HepG2 (cell line): ENCODE measurements around the gene SCAF11. TPM values are rescaled to one million over a fixed set of nuclear protein-coding genes. Genes with fewer than 3 reads are reported as not detected.

Source experiments
- AGO1 ChIP-seq: fragments of 200-400 bp; formaldehyde crosslinking; IDR thresholded peaks from 2 replicates; pipeline ENCODE4 v1.6.1; 2017; ENCODE audit warnings: mild to moderate bottlenecking, low read depth, low read length, moderate library complexity; ENCODE audit not compliant: poor library complexity, severe bottlenecking
- ARNT2 ChIP-seq: sonication (generic); formaldehyde crosslinking; IDR thresholded peaks from 2 replicates; pipeline ENCODE4 v1.8.0; 2022; ENCODE audit warnings: mild to moderate bottlenecking, low read depth, missing genetic modification reagents, moderate library complexity
- ETV6 ChIP-seq: sonication (generic); formaldehyde crosslinking; conservative IDR thresholded peaks from 2 replicates; pipeline ENCODE4 v1.4.0; 2020; ENCODE audit warnings: missing genetic modification reagents
- FOXJ3 ChIP-seq: sonication (generic); formaldehyde crosslinking; IDR thresholded peaks from 2 replicates; pipeline ENCODE4 v1.4.0; 2020; ENCODE audit warnings: missing genetic modification reagents, mild to moderate bottlenecking, borderline replicate concordance
- FOXK1 ChIP-seq: sonication (generic); formaldehyde crosslinking; IDR thresholded peaks from 2 replicates; pipeline ENCODE4 v1.4.0; 2020; ENCODE audit warnings: low read depth, missing genetic modification reagents, borderline replicate concordance
- HNF4A ChIP-seq: sonication (generic); formaldehyde crosslinking; IDR thresholded peaks from 2 replicates; pipeline ENCODE4 v1.4.0; 2020; ENCODE audit warnings: missing genetic modification reagents
- KMT2B ChIP-seq: IDR thresholded peaks from 2 replicates; pipeline ENCODE4 v1.6.1; 2016; ENCODE audit warnings: missing genetic modification reagents, missing compliant biosample characterization
- PHF8 ChIP-seq: sonication (generic); formaldehyde crosslinking; IDR thresholded peaks from 2 replicates; pipeline ENCODE4 v1.5.0; 2020; ENCODE audit warnings: missing genetic modification reagents
- POLR2A ChIP-seq, 2 experiments: IDR thresholded peaks; 2 replicates each; pipeline ENCODE4 v1.6.1; 2011; ENCODE audit warnings: low read depth in 2 of 2, low read length in 2 of 2, mild to moderate bottlenecking in 1 of 2, moderate library complexity in 1 of 2; ENCODE audit not compliant: insufficient read depth in 1 of 2
- RAD21 ChIP-seq: fragments of 450-650 bp; formaldehyde crosslinking; IDR thresholded peaks from 2 replicates; pipeline ENCODE4 v1.5.0; 2020; ENCODE audit warnings: mild to moderate bottlenecking
- SETDB1 ChIP-seq: sonication (generic); formaldehyde crosslinking; IDR thresholded peaks from 2 replicates; pipeline ENCODE4 v1.5.1; 2020; ENCODE audit warnings: missing genetic modification reagents, mild to moderate bottlenecking, borderline replicate concordance
- SNAPC5 ChIP-seq: sonication (generic); formaldehyde crosslinking; IDR thresholded peaks from 2 replicates; pipeline ENCODE4 v1.8.1; 2023; ENCODE audit warnings: mild to moderate bottlenecking, missing genetic modification reagents, borderline replicate concordance
- TAF1 ChIP-seq: sonication (generic); formaldehyde crosslinking; IDR thresholded peaks from 2 replicates; pipeline ENCODE4 v1.4.0; 2020; ENCODE audit warnings: missing genetic modification reagents
- TEF ChIP-seq: sonication (generic); formaldehyde crosslinking; IDR thresholded peaks from 2 replicates; pipeline ENCODE4 v1.5.0; 2020; ENCODE audit warnings: missing genetic modification reagents
- TFDP1 ChIP-seq: IDR thresholded peaks from 2 replicates; pipeline ENCODE4 v1.6.1; 2016; ENCODE audit warnings: missing compliant biosample characterization, missing genetic modification reagents, borderline replicate concordance
- THAP7 ChIP-seq: sonication (generic); formaldehyde crosslinking; IDR thresholded peaks from 2 replicates; pipeline ENCODE4 v1.8.1; 2023; ENCODE audit warnings: mild to moderate bottlenecking, missing genetic modification reagents
- ZFP37 ChIP-seq: sonication (generic); formaldehyde crosslinking; IDR thresholded peaks from 2 replicates; pipeline ENCODE4 v1.4.0; 2020; ENCODE audit warnings: missing genetic modification reagents, borderline replicate concordance
- ZMYM3 ChIP-seq: sonication (generic); formaldehyde crosslinking; IDR thresholded peaks from 2 replicates; pipeline ENCODE4 v1.5.1; 2020; ENCODE audit warnings: mild to moderate bottlenecking, missing genetic modification reagents
- ZNF160 ChIP-seq: sonication (generic); formaldehyde crosslinking; IDR thresholded peaks from 2 replicates; pipeline ENCODE4 v1.8.0; 2022; ENCODE audit warnings: mild to moderate bottlenecking, inconsistent platforms, missing genetic modification reagents
- ZNF557 ChIP-seq: sonication (generic); formaldehyde crosslinking; IDR thresholded peaks from 2 replicates; pipeline ENCODE4 v1.4.0; 2020; ENCODE audit warnings: missing genetic modification reagents
- ZNF780A ChIP-seq: sonication (generic); formaldehyde crosslinking; IDR thresholded peaks from 2 replicates; pipeline ENCODE4 v1.8.0; 2022; ENCODE audit warnings: mild to moderate bottlenecking, missing genetic modification reagents, moderate library complexity
- polyA plus RNA-seq, 8 experiments: library from polyadenylated mRNA; depleted of rRNA in 3 of 8; stranded (reverse) in 7 of 8; unstranded in 1 of 8; fragments of >200 nt; fragmentation: Illumina TruSeq in 4 of 8; extraction: Trizol in 4 of 8; gene quantifications; 2 replicates each; pipeline versions ENCODE4 v1.2.1 to v1.2.3, GENCODE V29; 2011 to 2016; ENCODE audit warnings: low read depth in 4 of 8, missing spikeins in 1 of 8, mixed read lengths in 1 of 8; ENCODE audit not compliant: insufficient read depth in 1 of 8
- total RNA-seq, 5 experiments: library from RNA; depleted of rRNA; stranded (reverse); fragments of >200 nt; fragmentation: Illumina TruSeq; extraction: Trizol; gene quantifications; 2 replicates each; pipeline ENCODE4 v1.2.3, GENCODE V29; 2016; ENCODE audit warnings: low read depth in 1 of 5

Gene SCAF11
- total and polyA plus RNA-seq, 2 of the 13 experiments (the other 11 are each of a cell fraction or from before 2014, with no cell fraction given) = 26.9 to 38.3 TPM

GRCh38 chr12:45991284-45992249 is 1.2 kb upstream of the SCAF11 start (continued):
- peak; percentile 28; the same call in 1 of the 2 replicates for TF ChIP-seq THAP7 (CRISPR knock-in tag)
- peak; percentile 72; the same call in 1 of the 2 replicates for TF ChIP-seq ETV6 (CRISPR knock-in tag)
- TF ChIP-seq POLR2A (IDR thresholded peaks at IDR 0.05; ENCODE audit: insufficient read depth in 1 of 2, low read depth in 2 of 2, low read length in 2 of 2) = peak; percentile 85 to 88
- TF ChIP-seq SNAPC5 = 0 out of 2 replicates have a peak, but pooled peaks have one; percentile 19
- TF ChIP-seq KMT2B = peak; percentile 88
- 0 out of 2 replicates have a peak, but pooled peaks have one; percentile 50 for TF ChIP-seq FOXK1 (CRISPR knock-in tag)
- TF ChIP-seq ARNT2 (CRISPR knock-in tag) = peak; percentile 76; the same call in 1 of the 2 replicates
- TF ChIP-seq HNF4A = peak; percentile 30; the same call in 1 of the 2 replicates
- TF ChIP-seq RAD21 (CRISPR knock-in tag) = peak; percentile 51; the same call in 1 of the 2 replicates
- peak; percentile 88 for TF ChIP-seq TFDP1 (CRISPR knock-in tag)
- TF ChIP-seq SETDB1 (CRISPR knock-in tag) = no peak
- TF ChIP-seq ZFP37 = peak; percentile 76; the same call in 1 of the 2 replicates
- TF ChIP-seq ZNF160 = peak; percentile 76; the same call in 1 of the 2 replicates
- peak; percentile 42; the same call in 1 of the 2 replicates for TF ChIP-seq TEF (CRISPR knock-in tag)
- TF ChIP-seq ZNF557 (CRISPR knock-in tag) = no peak
- peak; percentile 83 for TF ChIP-seq AGO1
- peak; percentile 65; the same call in 1 of the 2 replicates for TF ChIP-seq ZMYM3 (CRISPR knock-in tag)
- peak; percentile 46; the same call in 1 of the 2 replicates for TF ChIP-seq FOXJ3 (CRISPR knock-in tag)
- TF ChIP-seq PHF8 (CRISPR knock-in tag) = peak; percentile 85
- peak; percentile 54; the same call in 1 of the 2 replicates for TF ChIP-seq ZNF780A
- TF ChIP-seq TAF1 = peak; percentile 93
